Endothelial cell of umbilical vein (primary cell): ENCODE measurements around the gene ITGA1. TPM values are rescaled to one million over a fixed set of nuclear protein-coding genes. Genes with fewer than 3 reads are reported as not detected.

Experiments
- BruUV-seq: library from RNA; stranded (reverse); fragments of 400-500 nt; replicated peaks from 2 replicates; lab custom pipeline; 2021; lab: Mats Ljungman, UMichigan
- CTCF ChIA-PET: fragments of 300-600, 350-600 bp; sonication (Branson Sonifier 250); formaldehyde crosslinking; loops from one replicate; lab custom pipeline; 2021; ENCODE audit warnings: antibody characterized with exemption, inconsistent platforms; lab: Charles Lee
- POLR2A ChIA-PET: fragments of 300-600, 350-600 bp; sonication (Branson Sonifier 250); formaldehyde crosslinking; loops from one replicate; lab custom pipeline; 2021; ENCODE audit warnings: antibody characterized with exemption, inconsistent platforms; lab: Charles Lee
- DNase-seq: peaks from one replicate; pipeline ENCODE4 v3.0.0-alpha.2; 2011; ENCODE audit warnings: low read depth, low spot score
- FAIRE-seq: peaks from 2 replicates; lab custom pipeline; 2011; peaks lifted over from hg19 to GRCh38; lab: Jason Lieb, UNC
- H2AFZ ChIP-seq: 2 replicates; pipeline ENCODE4 v1.6.0; 2012; ENCODE audit warnings: low read depth, low read length, control low read depth, inconsistent platforms
- H3K27ac ChIP-seq: 2 replicates; pipeline ENCODE4 v1.5.1; 2011; ENCODE audit warnings: low read depth, mild to moderate bottlenecking, control low read depth, low read length, moderate library complexity; ENCODE audit not compliant: insufficient read depth
- H3K27me3 ChIP-seq, 2 experiments: 2 replicates each; pipeline versions ENCODE4 v1.6.0 to v1.6.1; 2011; ENCODE audit warnings: low read length in 2 of 2, mixed read lengths in 1 of 2; ENCODE audit not compliant: control insufficient read depth in 2 of 2, insufficient read depth in 2 of 2
- H3K36me3 ChIP-seq, 2 experiments: 2 replicates in 1 of 2; 3 replicates in 1 of 2; pipeline ENCODE4 v1.5.1; 2011; ENCODE audit warnings: low read length in 2 of 2, mild to moderate bottlenecking in 1 of 2, moderate library complexity in 1 of 2; ENCODE audit not compliant: control insufficient read depth in 2 of 2, insufficient read depth in 2 of 2; ENCODE audit errors: extremely low read depth in 1 of 2
- H3K4me1 ChIP-seq: 3 replicates; pipeline ENCODE4 v1.5.1; 2011; ENCODE audit warnings: mild to moderate bottlenecking, low read length; ENCODE audit not compliant: control insufficient read depth, insufficient read depth; ENCODE audit errors: extremely low read depth
- H3K4me2 ChIP-seq: 2 replicates; pipeline ENCODE4 v1.6.1; 2011; ENCODE audit warnings: low read length, control low read depth, mixed read lengths; ENCODE audit not compliant: insufficient read depth
- H3K4me3 ChIP-seq, 3 experiments: fragments of 200-600 bp in 1 of 3; sonication (generic), shearing (Covaris generic) in 1 of 3; replicated peaks in 1 of 3; 2 replicates each; pipeline ENCODE4 v1.5.1; 2011 to 2016; ENCODE audit warnings: control low read depth in 3 of 3, low read length in 3 of 3, mild to moderate bottlenecking in 2 of 3, inconsistent platforms in 1 of 3, low read depth in 1 of 3, moderate library complexity in 1 of 3; ENCODE audit not compliant: insufficient read depth in 1 of 3
- H3K79me2 ChIP-seq: 2 replicates; pipeline ENCODE4 v1.6.0; 2012; ENCODE audit warnings: low read length, inconsistent platforms; ENCODE audit not compliant: control insufficient read depth, insufficient read depth
- H3K9ac ChIP-seq: replicated peaks from 2 replicates; pipeline ENCODE3; 2011; ENCODE audit warnings: low read length, control low read depth; ENCODE audit not compliant: insufficient read depth; ENCODE audit errors: extremely low read depth
- H3K9me1 ChIP-seq: replicated peaks from 3 replicates; pipeline ENCODE4 v1.6.0; 2011; ENCODE audit warnings: mild to moderate bottlenecking, low read length; ENCODE audit not compliant: control insufficient read depth, insufficient read depth; ENCODE audit errors: extremely low read depth
- H3K9me3 ChIP-seq: replicated peaks from 2 replicates; pipeline ENCODE4 v1.5.1; 2012; ENCODE audit warnings: low read length, inconsistent platforms; ENCODE audit not compliant: control insufficient read depth, insufficient read depth
- H4K20me1 ChIP-seq: replicated peaks from 2 replicates; pipeline ENCODE3; 2011; ENCODE audit warnings: mild to moderate bottlenecking, low read length; ENCODE audit not compliant: control insufficient read depth, insufficient read depth; ENCODE audit errors: extremely low read depth
- EZH2 ChIP-seq: IDR thresholded peaks from 2 replicates; pipeline ENCODE4 v1.6.1; 2012; ENCODE audit warnings: borderline replicate concordance, low read depth, mild to moderate bottlenecking, moderate library complexity, low read length, inconsistent platforms; ENCODE audit not compliant: severe bottlenecking
- FOS ChIP-seq: IDR thresholded peaks from 2 replicates; pipeline ENCODE4 v1.6.1; 2011; ENCODE audit warnings: mild to moderate bottlenecking, low read length, moderate library complexity, borderline replicate concordance; ENCODE audit not compliant: insufficient read depth
- GATA2 ChIP-seq: IDR thresholded peaks from 2 replicates; pipeline ENCODE4 v1.7.0; 2011; ENCODE audit warnings: low read depth, mild to moderate bottlenecking, moderate library complexity, mixed read lengths, low read length; ENCODE audit not compliant: insufficient read length, insufficient read depth
- JUN ChIP-seq: IDR thresholded peaks from 2 replicates; pipeline ENCODE4 v1.6.1; 2011; ENCODE audit warnings: borderline replicate concordance, low read depth; ENCODE audit not compliant: insufficient read length, insufficient read depth
- MYC ChIP-seq: IDR thresholded peaks from one replicate; pipeline ENCODE4 v1.6.1; 2011; ENCODE audit warnings: mild to moderate bottlenecking, low read depth, low read length
- POLR2A ChIP-seq: IDR thresholded peaks from 2 replicates; pipeline ENCODE4 v1.6.1; 2012; ENCODE audit warnings: low read depth, mild to moderate bottlenecking, control low read depth, low read length
- POLR2AphosphoS5 ChIP-seq: IDR thresholded peaks from 2 replicates; pipeline ENCODE4 v1.6.1; 2012; ENCODE audit warnings: low read depth, mild to moderate bottlenecking, control low read depth, low read length, moderate library complexity; ENCODE audit not compliant: insufficient read depth
- dilution Hi-C: fragments of 300-500 bp; cut with MboI; formaldehyde crosslinking; loops from one replicate; pipeline ENCODE4 v1.15.0; 2019; ENCODE audit warnings: low sequenced_read_pairs; ENCODE audit not compliant: extremely low pct_ligation_motif_present
- intact Hi-C: fragments of 100-400 bp; cut with micrococcal nuclease; formaldehyde crosslinking; loops from one replicate; pipeline ENCODE4 v1.10.0; 2022
- polyA plus RNA-seq, 4 experiments: library from polyadenylated mRNA; depleted of rRNA in 3 of 4; stranded (reverse) in 3 of 4; unstranded in 1 of 4; fragments of >200 nt; gene quantifications; 2 replicates each; pipeline versions ENCODE4 v1.2.1 to v1.2.3, GENCODE V29; 2011 to 2012; ENCODE audit warnings: missing spikeins in 1 of 4
- total RNA-seq: library from RNA; stranded (reverse); gene quantifications from 2 replicates; pipeline ENCODE4 v1.2.3, GENCODE V29; 2021
- TF ChIP-seq, protein P1 (sequence below), 2 donors: IDR thresholded peaks; 1 replicate in 1 of 2; 2 replicates in 1 of 2; pipeline ENCODE4 v1.5.1; 2011; ENCODE audit warnings: low read length in 2 of 2, mild to moderate bottlenecking in 2 of 2, moderate library complexity in 2 of 2, control low read depth in 1 of 2, inconsistent platforms in 1 of 2, low read depth in 1 of 2; ENCODE audit not compliant: insufficient read depth in 1 of 2; ENCODE audit errors: extremely low read depth in 1 of 2
- TF ChIP-seq, protein P2 (sequence below): IDR thresholded peaks from 2 replicates; pipeline ENCODE4 v1.6.1; 2011; ENCODE audit not compliant: insufficient read depth, insufficient read length

ITGA1 gene
- total and polyA plus RNA-seq, 2 donors (not counting 3 experiments of a cell fraction or from before 2014, with no cell fraction given): 0.65 to 1.9 TPM

DNA sequence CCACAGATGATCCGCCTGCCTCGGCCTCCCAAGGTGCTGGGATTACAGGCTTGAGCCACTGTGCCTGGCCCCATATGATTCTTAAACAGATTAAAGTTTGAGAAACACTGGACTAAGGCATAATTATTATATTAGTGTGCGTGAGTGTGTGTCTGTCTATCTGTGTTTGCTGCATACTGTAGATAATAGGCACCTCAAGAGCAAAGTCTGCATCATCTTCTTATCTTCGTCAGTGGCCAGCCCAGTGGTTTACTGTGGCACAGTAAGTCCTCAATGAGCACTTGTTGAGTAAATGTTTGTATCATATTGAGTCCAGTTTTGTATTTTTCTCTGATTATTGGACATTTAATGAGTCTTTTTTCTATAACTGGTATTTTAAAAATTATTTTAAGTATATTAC, 81.7 kb downstream of the ITGA1 start:
- FAIRE-seq (no peak), DNase-seq (no peak)
- no peaks in the 10 kb centered on the region for H3K36me3 ChIP-seq
- POLR2A ChIA-PET: no interaction called here
- no peak overlapping the region for H3K27ac ChIP-seq
- H3K9ac ChIP-seq: no peak overlapping the region
- CTCF ChIA-PET: interaction anchor here (1.0 to 1.2 kb wide), 2 partner anchors 20 to 176 kb away, joined by 3 to 4 read pairs; no protein-coding TSS in a partner anchor
- no peaks in the 10 kb centered on the region for H3K9me3 ChIP-seq
- no peak overlapping the region for H3K4me3 ChIP-seq
- no peaks in the 10 kb centered on the region for H3K9me1 ChIP-seq
- H3K4me1 ChIP-seq: no peaks in the 10 kb centered on the region
- H4K20me1 ChIP-seq: no peaks in the 10 kb centered on the region
- H3K79me2 ChIP-seq: no peaks in the 10 kb centered on the region
- no TSS peak for BruUV-seq
- H3K27me3 ChIP-seq: no peaks in the 10 kb centered on the region
- dilution Hi-C loops (no loop called here), intact Hi-C loops (no loop called here)
- TF ChIP-seq MYC: no peak
- TF ChIP-seq, protein P1, sequence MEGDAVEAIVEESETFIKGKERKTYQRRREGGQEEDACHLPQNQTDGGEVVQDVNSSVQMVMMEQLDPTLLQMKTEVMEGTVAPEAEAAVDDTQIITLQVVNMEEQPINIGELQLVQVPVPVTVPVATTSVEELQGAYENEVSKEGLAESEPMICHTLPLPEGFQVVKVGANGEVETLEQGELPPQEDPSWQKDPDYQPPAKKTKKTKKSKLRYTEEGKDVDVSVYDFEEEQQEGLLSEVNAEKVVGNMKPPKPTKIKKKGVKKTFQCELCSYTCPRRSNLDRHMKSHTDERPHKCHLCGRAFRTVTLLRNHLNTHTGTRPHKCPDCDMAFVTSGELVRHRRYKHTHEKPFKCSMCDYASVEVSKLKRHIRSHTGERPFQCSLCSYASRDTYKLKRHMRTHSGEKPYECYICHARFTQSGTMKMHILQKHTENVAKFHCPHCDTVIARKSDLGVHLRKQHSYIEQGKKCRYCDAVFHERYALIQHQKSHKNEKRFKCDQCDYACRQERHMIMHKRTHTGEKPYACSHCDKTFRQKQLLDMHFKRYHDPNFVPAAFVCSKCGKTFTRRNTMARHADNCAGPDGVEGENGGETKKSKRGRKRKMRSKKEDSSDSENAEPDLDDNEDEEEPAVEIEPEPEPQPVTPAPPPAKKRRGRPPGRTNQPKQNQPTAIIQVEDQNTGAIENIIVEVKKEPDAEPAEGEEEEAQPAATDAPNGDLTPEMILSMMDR (IDR thresholded peaks at IDR 0.05; ENCODE audit: extremely low read depth in 1 of 2, insufficient read depth in 1 of 2, low read depth in 1 of 2, low read length in 2 of 2): no peak
- H3K4me2 ChIP-seq: no peak overlapping the region
- no peak overlapping the region for H2AFZ ChIP-seq

GRCh38 chr5:52870448-52870847, 82.7 kb downstream of the ITGA1 start:
- Histone ChIP-seq H3K4me2 (no peak overlapping the region), H3K36me3 (no peaks in the 10 kb centered on the region), H3K9ac (no peak overlapping the region), H3K4me1 (no peaks in the 10 kb centered on the region), H3K79me2 (no peaks in the 10 kb centered on the region), H3K4me3 (no peak overlapping the region), H3K9me3 (no peaks in the 10 kb centered on the region), H2AFZ (no peak overlapping the region), H3K9me1 (no peaks in the 10 kb centered on the region), H4K20me1 (no peaks in the 10 kb centered on the region), H3K27ac (no peak overlapping the region), H3K27me3 (no peaks in the 10 kb centered on the region)
- FAIRE-seq: peak; percentile 38
- TF ChIP-seq, protein P1 (IDR thresholded peaks at IDR 0.05; ENCODE audit: extremely low read depth in 1 of 2, insufficient read depth in 1 of 2, low read depth in 1 of 2, low read length in 2 of 2): no peak
- TF ChIP-seq GATA2 (no peak), JUN (no peak), FOS (no peak), POLR2A (no peak), MYC (no peak), POLR2AphosphoS5 (no peak), EZH2 (no peak)
- TF ChIP-seq, protein P2, sequence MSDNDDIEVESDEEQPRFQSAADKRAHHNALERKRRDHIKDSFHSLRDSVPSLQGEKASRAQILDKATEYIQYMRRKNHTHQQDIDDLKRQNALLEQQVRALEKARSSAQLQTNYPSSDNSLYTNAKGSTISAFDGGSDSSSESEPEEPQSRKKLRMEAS: no peak
- CTCF ChIA-PET: no interaction called here
- DNase-seq: peak; percentile 74
- intact Hi-C loops: no loop called here
- BruUV-seq: no TSS peak
- dilution Hi-C loops: no loop called here
- POLR2A ChIA-PET: no interaction called here
